Fibroblast of peridontal ligament (primary cell): ENCODE results near the gene DOP1B.
A peak's percentile ranks its signal among the peaks of the same experiment; 100 is the strongest.

Experiments
- DNase-seq: peaks from one replicate; pipeline ENCODE4 v3.0.0-alpha.2; 2010; ENCODE audit errors: extremely low read depth

Gene DOP1B

GRCh38 chr21:36202726-36203602, 46.3 kb downstream of the DOP1B start:
- DNase-seq: no peak

- peak; percentile 79 for DNase-seq
These were observed 46.9 kb downstream of the DOP1B start for GRCh38 chr21:36203603-36203889.

GRCh38 chr21:36204980-36205379, 48.4 kb downstream of the DOP1B start:
- no peak for DNase-seq

- DNase-seq: peak; percentile 35
These were observed 49.3 kb downstream of the DOP1B start for GRCh38 chr21:36205962-36206361.
